ENCODE data around the gene RAPGEF4. TPM values are rescaled to one million over a fixed set of nuclear protein-coding genes. Genes with fewer than 3 reads are reported as not detected.

Gene RAPGEF4
- total and polyA plus RNA-seq, 2 donors (not counting 1 experiment from before 2014, with no cell fraction given), result 0.22 to 0.30 TPM

DNA sequence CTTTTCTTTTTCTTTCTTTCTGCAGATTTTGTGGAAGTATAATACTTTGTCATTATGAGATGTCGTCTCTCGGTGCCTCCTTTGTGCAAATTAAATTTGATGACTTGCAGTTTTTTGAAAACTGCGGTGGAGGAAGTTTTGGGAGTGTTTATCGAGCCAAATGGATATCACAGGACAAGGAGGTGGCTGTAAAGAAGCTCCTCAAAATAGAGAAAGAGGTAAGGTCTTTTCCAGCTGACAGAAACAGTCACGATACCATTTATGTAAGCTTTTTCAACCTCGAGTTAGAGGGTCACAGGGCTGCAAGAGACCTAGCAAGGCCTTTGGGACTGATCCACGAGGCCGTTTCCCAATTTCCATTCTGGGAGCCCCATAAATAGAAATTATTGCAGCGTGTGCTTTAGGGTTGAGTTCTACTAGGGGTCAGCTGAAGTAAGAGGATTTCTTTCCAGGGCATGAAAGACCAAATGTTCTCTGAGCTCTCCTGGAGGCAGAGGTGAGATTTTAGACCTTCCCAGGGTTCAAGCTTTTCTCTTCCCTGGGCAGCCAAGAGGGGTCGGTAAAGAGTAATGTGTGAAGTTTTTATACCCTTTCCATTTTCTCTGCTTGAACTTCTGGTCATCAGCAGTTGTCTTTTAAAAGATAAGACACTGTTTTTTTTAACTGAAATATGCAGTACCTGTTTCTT, 355.5 kb downstream of the RAPGEF4 start:
- TF ChIP-seq, protein P1, sequence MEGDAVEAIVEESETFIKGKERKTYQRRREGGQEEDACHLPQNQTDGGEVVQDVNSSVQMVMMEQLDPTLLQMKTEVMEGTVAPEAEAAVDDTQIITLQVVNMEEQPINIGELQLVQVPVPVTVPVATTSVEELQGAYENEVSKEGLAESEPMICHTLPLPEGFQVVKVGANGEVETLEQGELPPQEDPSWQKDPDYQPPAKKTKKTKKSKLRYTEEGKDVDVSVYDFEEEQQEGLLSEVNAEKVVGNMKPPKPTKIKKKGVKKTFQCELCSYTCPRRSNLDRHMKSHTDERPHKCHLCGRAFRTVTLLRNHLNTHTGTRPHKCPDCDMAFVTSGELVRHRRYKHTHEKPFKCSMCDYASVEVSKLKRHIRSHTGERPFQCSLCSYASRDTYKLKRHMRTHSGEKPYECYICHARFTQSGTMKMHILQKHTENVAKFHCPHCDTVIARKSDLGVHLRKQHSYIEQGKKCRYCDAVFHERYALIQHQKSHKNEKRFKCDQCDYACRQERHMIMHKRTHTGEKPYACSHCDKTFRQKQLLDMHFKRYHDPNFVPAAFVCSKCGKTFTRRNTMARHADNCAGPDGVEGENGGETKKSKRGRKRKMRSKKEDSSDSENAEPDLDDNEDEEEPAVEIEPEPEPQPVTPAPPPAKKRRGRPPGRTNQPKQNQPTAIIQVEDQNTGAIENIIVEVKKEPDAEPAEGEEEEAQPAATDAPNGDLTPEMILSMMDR (IDR thresholded peaks at IDR 0.05), result no peak
- TF ChIP-seq EZH2 (IDR thresholded peaks at IDR 0.05; ENCODE audit: borderline replicate concordance, insufficient read depth, low read depth, low read length, poor library complexity, severe bottlenecking), result no peak

DNA sequence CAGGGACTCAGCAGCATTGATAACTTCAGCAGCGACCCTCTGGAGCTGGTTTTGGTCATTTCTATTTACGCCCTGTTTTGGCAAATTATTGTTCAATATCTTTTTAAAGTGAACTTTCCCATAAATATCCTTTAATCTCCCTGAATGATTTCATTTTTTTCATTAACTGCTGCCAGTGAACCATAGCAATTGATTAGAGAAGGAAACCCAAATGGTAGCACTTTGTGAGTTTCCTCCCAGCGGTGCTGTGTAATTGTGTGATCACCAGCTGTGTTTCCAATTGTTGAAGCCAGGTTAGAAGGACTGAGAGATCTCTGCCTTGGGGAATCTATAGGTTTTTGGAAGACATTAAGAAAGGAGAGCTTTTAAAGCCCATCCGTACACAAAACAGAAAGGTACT, 356.3 kb downstream of the RAPGEF4 start:
- H3K9ac ChIP-seq (ENCODE audit: low read length), result no peak overlapping the region
- 100% methylated on average over 1 of the region's 4 CpGs for WGBS (ENCODE audit: insufficient coverage)
- Mint-ChIP-seq H3K27me3 (no peaks in the 10 kb centered on the region), H3K4me1 (no peaks in the 10 kb centered on the region), H3K4me3 (no peak overlapping the region), H3K9me3 (ENCODE audit: insufficient read depth) (no peaks in the 10 kb centered on the region), H3K27ac (no peak overlapping the region)
- H3K4me2 ChIP-seq (replicated peaks; ENCODE audit: low read depth, low read length, poor library complexity, severe bottlenecking), result no peak overlapping the region
- DNase-seq, result no peak
- no peaks in the 10 kb centered on the region for H3K4me1 ChIP-seq (ENCODE audit: control insufficient read depth in 2 of 2, insufficient read depth in 2 of 2, low read length in 2 of 2)
- POLR2A ChIA-PET, result no interaction called here
- H3K9me3 ChIP-seq (ENCODE audit: control extremely low read depth in 1 of 3, control insufficient read depth in 2 of 3, insufficient read depth in 1 of 3, low read length in 2 of 3), result no peaks in the 10 kb centered on the region
- H3K27ac ChIP-seq (ENCODE audit: low read length in 2 of 2), result no peak overlapping the region
- H3K79me2 ChIP-seq (ENCODE audit: control insufficient read depth, insufficient read depth, low read length), result no peaks in the 10 kb centered on the region
- intact Hi-C loops (cut with micrococcal nuclease), result no loop called here
- no peak overlapping the region for H3K4me3 ChIP-seq (ENCODE audit: control extremely low read depth in 1 of 5, extremely low read depth in 1 of 5, insufficient read depth in 1 of 5, low read depth in 2 of 5, low read length in 4 of 5)
- no peaks in the 10 kb centered on the region for H4K20me1 ChIP-seq (ENCODE audit: control insufficient read depth, insufficient read depth, low read length, poor library complexity, severe bottlenecking)
- no peaks in the 10 kb centered on the region for H3K27me3 ChIP-seq (replicated peaks in 1 of 4; ENCODE audit: control extremely low read depth in 1 of 4, control insufficient read depth in 3 of 4, insufficient read depth in 4 of 4, low read length in 3 of 4)
- no peaks in the 10 kb centered on the region for H3K36me3 ChIP-seq (replicated peaks in 1 of 2; ENCODE audit: control extremely low read depth in 1 of 2, control insufficient read depth in 1 of 2, extremely low read depth in 1 of 2, insufficient read depth in 2 of 2, low read length in 1 of 2)
- no peak for ATAC-seq (ENCODE audit: low read depth)
- no peak overlapping the region for H2AFZ ChIP-seq (ENCODE audit: insufficient read depth, low read depth, low read length, poor library complexity, severe bottlenecking)
- CTCF ChIA-PET, result no interaction called here
- TF ChIP-seq, protein P1 (IDR thresholded peaks at IDR 0.05), result no peak
- TF ChIP-seq EZH2 (IDR thresholded peaks at IDR 0.05; ENCODE audit: borderline replicate concordance, insufficient read depth, low read depth, low read length, poor library complexity, severe bottlenecking), result no peak

More for the DNA sequence above, 355.5 kb downstream of the RAPGEF4 start:
- intact Hi-C loops (cut with micrococcal nuclease), result no loop called here
- Mint-ChIP-seq H3K4me3 (no peak overlapping the region), H3K9me3 (ENCODE audit: insufficient read depth) (no peaks in the 10 kb centered on the region), H3K27me3 (no peaks in the 10 kb centered on the region), H3K27ac (no peak overlapping the region), H3K4me1 (no peaks in the 10 kb centered on the region)
- Histone ChIP-seq H4K20me1 (ENCODE audit: control insufficient read depth, insufficient read depth, low read length, poor library complexity, severe bottlenecking) (no peaks in the 10 kb centered on the region), H3K4me1 (ENCODE audit: control insufficient read depth in 2 of 2, insufficient read depth in 2 of 2, low read length in 2 of 2) (no peaks in the 10 kb centered on the region), H3K36me3 (replicated peaks in 1 of 2; ENCODE audit: control extremely low read depth in 1 of 2, control insufficient read depth in 1 of 2, extremely low read depth in 1 of 2, insufficient read depth in 2 of 2, low read length in 1 of 2) (no peaks in the 10 kb centered on the region), H3K4me3 (ENCODE audit: control extremely low read depth in 1 of 5, extremely low read depth in 1 of 5, insufficient read depth in 1 of 5, low read depth in 2 of 5, low read length in 4 of 5) (no peak overlapping the region), H2AFZ (ENCODE audit: insufficient read depth, low read depth, low read length, poor library complexity, severe bottlenecking) (no peak overlapping the region), H3K27ac (ENCODE audit: low read length in 2 of 2) (no peak overlapping the region), H3K9me3 (ENCODE audit: control extremely low read depth in 1 of 3, control insufficient read depth in 2 of 3, insufficient read depth in 1 of 3, low read length in 2 of 3) (no peaks in the 10 kb centered on the region), H3K27me3 (replicated peaks in 1 of 4; ENCODE audit: control extremely low read depth in 1 of 4, control insufficient read depth in 3 of 4, insufficient read depth in 4 of 4, low read length in 3 of 4) (no peaks in the 10 kb centered on the region), H3K79me2 (ENCODE audit: control insufficient read depth, insufficient read depth, low read length) (no peaks in the 10 kb centered on the region), H3K9ac (ENCODE audit: low read length) (no peak overlapping the region), H3K4me2 (replicated peaks; ENCODE audit: low read depth, low read length, poor library complexity, severe bottlenecking) (no peak overlapping the region)
- 98% methylated on average over 9 of the region's 10 CpGs for WGBS (ENCODE audit: insufficient coverage)
- CTCF ChIA-PET, result interaction anchor here (1.4 kb wide), 1 partner anchor 12 kb away, joined by 3 read pairs; no protein-coding TSS in a partner anchor
- POLR2A ChIA-PET, result no interaction called here
- ATAC-seq (ENCODE audit: low read depth) (no peak), DNase-seq (no peak)

All from B cell (primary cell).